ENCODE data around the gene NEDD4L. TPM values are rescaled to one million over a fixed set of nuclear protein-coding genes. Genes with fewer than 3 reads are reported as not detected.

The NEDD4L gene
- total and polyA plus RNA-seq, 2 experiments from 2014 or later, result 36.2 to 72.3 TPM

GRCh38 chr18:58005885-58006523 lies 38.0 kb upstream of the NEDD4L start:
- Histone ChIP-seq H3K4me2 (no peak overlapping the region), H3K79me2 (replicated peaks; ENCODE audit: insufficient read depth) (no peaks in the 10 kb centered on the region), H3K4me1 (ENCODE audit: insufficient read depth) (no peaks in the 10 kb centered on the region), H3K36me3 (ENCODE audit: insufficient read depth) (no peaks in the 10 kb centered on the region), H3F3A (replicated peaks; ENCODE audit: low read depth) (no peaks in the 10 kb centered on the region), H4K20me1 (replicated peaks; ENCODE audit: insufficient read depth) (no peaks in the 10 kb centered on the region), H3K27ac (ENCODE audit: low read depth) (no peak overlapping the region), H3K9me2 (ENCODE audit: insufficient read depth) (0 out of 2 replicates have a peak, but pooled peaks cover 8% of the 10 kb centered on the region), H3K4me3 (no peak overlapping the region), H3K27me3 (ENCODE audit: insufficient read depth) (no peaks in the 10 kb centered on the region), H2AFZ (no peak overlapping the region)
- H3K9me3 Mint-ChIP-seq, result no peaks in the 10 kb centered on the region
- H3K27ac Mint-ChIP-seq, result no peak overlapping the region
- TF ChIP-seq POLR2AphosphoS5 (IDR thresholded peaks at IDR 0.05; ENCODE audit: low read depth) (no peak), NANOG (IDR thresholded peaks at IDR 0.05; ENCODE audit: borderline replicate concordance) (no peak), EZH2 (IDR thresholded peaks at IDR 0.05; ENCODE audit: low read depth, unreplicated experiment) (no peak), EZH2phosphoT487 (IDR thresholded peaks at IDR 0.05; ENCODE audit: unreplicated experiment) (no peak), ZNF114 (CRISPR knock-in tag; IDR thresholded peaks at IDR 0.05) (no peak), STAT1 (IDR thresholded peaks at IDR 0.05; ENCODE audit: unreplicated experiment) (no peak), ETS1 (IDR thresholded peaks at IDR 0.05) (no peak), CTCF (conservative IDR thresholded peaks at IDR 0.05; ENCODE audit: low read depth in 2 of 2) (no peak), ZNF331 (CRISPR knock-in tag; IDR thresholded peaks at IDR 0.05; ENCODE audit: low read depth) (no peak), ZNF462 (CRISPR knock-in tag; IDR thresholded peaks at IDR 0.05) (no peak), REST (IDR thresholded peaks at IDR 0.05; ENCODE audit: unreplicated experiment) (no peak), CREB1 (CRISPR knock-in tag; IDR thresholded peaks at IDR 0.05; ENCODE audit: low read depth) (no peak), JUNB (IDR thresholded peaks at IDR 0.05; ENCODE audit: unreplicated experiment) (no peak)
- no peak overlapping the region for H3K4me3 Mint-ChIP-seq
- H3K27me3 Mint-ChIP-seq (ENCODE audit: insufficient read depth, low read depth, poor library complexity), result no peaks in the 10 kb centered on the region
- ATAC-seq, result no peak
- no peaks in the 10 kb centered on the region for H3K36me3 Mint-ChIP-seq (ENCODE audit: low read depth)
- no peak for DNase-seq (ENCODE audit: low spot score)
- H3K4me1 Mint-ChIP-seq, result no peaks in the 10 kb centered on the region
